Pancreas (tissue), 10 donors: ENCODE results near the gene TTC13. TPM values are rescaled to one million over a fixed set of nuclear protein-coding genes. Genes with fewer than 3 reads are reported as not detected.

ENCODE experiments used
- ATAC-seq, 4 donors: fragments of 200-7000 bp; cut with Tn5 transposase; one replicate each; pipeline versions ENCODE4 v1.8.0 to v1.9.1; 2020; ENCODE audit warnings: mild to moderate bottlenecking in 4 of 4, moderate library complexity in 4 of 4
- DNase-seq, 6 donors: peaks; one replicate each; pipeline ENCODE4 v3.0.0-alpha.2; 2020
- FAIRE-seq: peaks from 2 replicates; lab custom pipeline; 2012; peaks lifted over from hg19 to GRCh38; lab: Jason Lieb, UNC
- H3K27ac ChIP-seq, 4 donors: fragments of 200-600 bp; sonication (generic); 1 replicate in 3 of 4; 2 replicates in 1 of 4; pipeline versions ENCODE4 v1.5.0 to v1.8.0; 2020
- H3K27me3 ChIP-seq, 4 donors: fragments of 200-600 bp; one replicate each; pipeline ENCODE4 v1.8.0; 2021
- H3K36me3 ChIP-seq, 3 donors: fragments of 200-600 bp; sonication (generic) in 1 of 3; one replicate each; pipeline versions ENCODE4 v1.5.0 to v1.8.0; 2020 to 2021
- H3K4me1 ChIP-seq, 3 donors: fragments of 200-600 bp; one replicate each; pipeline ENCODE4 v1.8.0; 2021
- H3K4me3 ChIP-seq, 4 donors: fragments of 200-600 bp; sonication (generic) in 2 of 4; one replicate each; pipeline versions ENCODE4 v1.5.0 to v1.8.0; 2020 to 2021
- H3K9me3 ChIP-seq, 4 donors: fragments of 200-600 bp; one replicate each; pipeline ENCODE4 v1.8.0; 2021
- CTCF ChIP-seq, 4 donors: fragments of 200-600 bp; sonication (generic) in 3 of 4; IDR thresholded peaks; one replicate each; pipeline versions ENCODE4 v1.5.0 to v1.8.0; 2021; ENCODE audit warnings: antibody characterized with exemption in 4 of 4
- WGBS, 2 donors: extraction: QIAGEN DNeasy Blood & Tissue Kit; methylation state at CpG; one replicate each; pipeline ENCODE4 v1.1.7; 2013; 5-methylcytosine and 5-hydroxymethylcytosine counted together
- intact Hi-C, 3 donors: fragments of 100-400 bp; cut with DNase I; formaldehyde crosslinking; loops; one replicate each; pipeline versions ENCODE4 v1.11.1 to v1.14.2; 2022
- polyA plus RNA-seq, 2 donors: library from polyadenylated mRNA; stranded (reverse); fragments of 200-250 nt; gene quantifications; one replicate each; pipeline ENCODE4 v1.2.3, GENCODE V29; 2013
- total RNA-seq, 6 donors: library from RNA; stranded (reverse); fragmentation: NEBNext Ultra II Directional in 4 of 6; extraction: Animal tissue kit (Norgen Biotek cat#: 25700) in 4 of 6; gene quantifications; one replicate each; pipeline versions ENCODE4 v1.2.1 to v1.2.4, GENCODE V29; 2021 to 2023
- donor health status: healthy with polysubstance abuse.
- donor health status: DM: no; HTN: no; CAD: no; lungs with moderate emphysema.
- donor health status: DM: no; HTN: no; CAD: no.
- donor health status: control.
- donor health status: control.
- donor health status: Bipolar disorder and iron deficiency.
- donor health status: DM: yes; HTN: yes; CAD: no.
- donor health status: DM: no; HTN: no; CAD: no.
- donor health status: DM: no; HTN: no; CAD: no.
- donor health status: DM: yes; HTN: yes; CAD: no.

Gene TTC13
- total and polyA plus RNA-seq, 8 donors = 5.3 to 17.0 (median 8.8) TPM

GRCh38 chr1:230864441-230864840 lies 114.2 kb downstream of the TTC13 start:
- intact Hi-C loops = no loop called here
- Histone ChIP-seq H3K4me3 (no peak overlapping the region), H3K27ac (peak overlapping the region in 2 of 4 donors; percentile 0 to 46), H3K9me3 (no peaks in the 10 kb centered on the region), H3K36me3 (no peaks in the 10 kb centered on the region), H3K27me3 (no peaks in the 10 kb centered on the region), H3K4me1 (peaks cover 23 to 31% (median 25%) of the 10 kb centered on the region in 3 donors)
- ATAC-seq = no peak
- no peak for DNase-seq
- FAIRE-seq = no peak
- no peak for TF ChIP-seq CTCF (IDR thresholded peaks at IDR 0.05)
- 67 to 75% methylated on average over 9 of the region's 9 CpGs for WGBS, 2 donors

- FAIRE-seq = no peak
- Histone ChIP-seq H3K36me3 (no peaks in the 10 kb centered on the region), H3K27ac (peak overlapping the region in 3 of 4 donors; percentile 0 to 58 (median 46)), H3K4me3 (no peak overlapping the region), H3K27me3 (no peaks in the 10 kb centered on the region), H3K9me3 (no peaks in the 10 kb centered on the region), H3K4me1 (peaks cover 18 to 25% (median 23%) of the 10 kb centered on the region in 3 donors)
- no peak for TF ChIP-seq CTCF (IDR thresholded peaks at IDR 0.05)
- DNase-seq = peak; percentile 56 to 72 (median 69)
- peak; percentile 44 to 74 (median 54) for ATAC-seq
- 11 to 16% methylated on average over 6 of the region's 6 CpGs for WGBS, 2 donors
- intact Hi-C loops = no loop called here
Measured at GRCh38 chr1:230863449-230863848, 115.2 kb downstream of the TTC13 start.

- H3K4me3 ChIP-seq = no peak overlapping the region
- no peak for TF ChIP-seq CTCF (IDR thresholded peaks at IDR 0.05)
- ATAC-seq (no peak), FAIRE-seq (no peak), DNase-seq (no peak)
- H3K27ac ChIP-seq = peak overlapping the region in 1 of 4 donors; percentile 46
- H3K4me1 ChIP-seq = peaks cover 18 to 28% (median 25%) of the 10 kb centered on the region in 3 donors
- no peaks in the 10 kb centered on the region for H3K27me3 ChIP-seq
- H3K36me3 ChIP-seq = no peaks in the 10 kb centered on the region
- no peaks in the 10 kb centered on the region for H3K9me3 ChIP-seq
- intact Hi-C loops = no loop called here
- WGBS, 2 donors = 76 to 92% methylated on average over 4 of the region's 4 CpGs
Measured at GRCh38 chr1:230861970-230862595, 116.6 kb downstream of the TTC13 start.

GRCh38 chr1:230861489-230861888 lies 117.2 kb downstream of the TTC13 start:
- Histone ChIP-seq H3K36me3 (no peaks in the 10 kb centered on the region), H3K27ac (no peak overlapping the region), H3K4me1 (peaks cover 18 to 25% (median 21%) of the 10 kb centered on the region in 3 donors), H3K9me3 (no peaks in the 10 kb centered on the region), H3K4me3 (no peak overlapping the region), H3K27me3 (no peaks in the 10 kb centered on the region)
- DNase-seq (no peak), FAIRE-seq (no peak), ATAC-seq (no peak)
- WGBS, 2 donors = 95 to 97% methylated on average over 13 of the region's 13 CpGs
- TF ChIP-seq CTCF (IDR thresholded peaks at IDR 0.05) = no peak
- intact Hi-C loops = no loop called here
